Thyroid gland (tissue), 4 donors: ENCODE data around the gene SYT13.

ENCODE experiments used
- CTCF ChIP-seq, 6 experiments: fragments of 200-600 bp in 3 of 6; fragments of 450-650 bp in 3 of 6; sonication (generic) in 3 of 6; IDR thresholded peaks; one replicate each; pipeline ENCODE4 v1.5.1; 2016 to 2019; ENCODE audit warnings: antibody characterized with exemption in 6 of 6, mild to moderate bottlenecking in 2 of 6, inconsistent platforms in 1 of 6, moderate library complexity in 1 of 6
- POLR2A ChIP-seq, 2 donors: fragments of 450-650 bp; IDR thresholded peaks; one replicate each; pipeline ENCODE4 v1.6.1; 2017; ENCODE audit warnings: antibody characterized with exemption in 2 of 2, mild to moderate bottlenecking in 2 of 2, moderate library complexity in 1 of 2

GRCh38 chr11:45334836-45335235 lies 48.7 kb upstream of the SYT13 start:
- TF ChIP-seq CTCF (IDR thresholded peaks at IDR 0.05) (no peak), POLR2A (IDR thresholded peaks at IDR 0.05) (no peak)
